Hematopoietic multipotent progenitor cell treated with erythropoietin and hydrocortisone succinate and interleukin-3 and kit ligand, for 6 days (in vitro differentiated cells): ENCODE data around the gene ERMAP.

Experiments
- DNase-seq: peaks from one replicate; pipeline ENCODE4 v3.0.0-alpha.2; 2015

ERMAP gene

GRCh38 chr1:42880384-42880783, 63.5 kb downstream of the ERMAP start:
- DNase-seq: no peak

- DNase-seq: no peak
These were observed 69.3 kb downstream of the ERMAP start for GRCh38 chr1:42886046-42886739.

DNA sequence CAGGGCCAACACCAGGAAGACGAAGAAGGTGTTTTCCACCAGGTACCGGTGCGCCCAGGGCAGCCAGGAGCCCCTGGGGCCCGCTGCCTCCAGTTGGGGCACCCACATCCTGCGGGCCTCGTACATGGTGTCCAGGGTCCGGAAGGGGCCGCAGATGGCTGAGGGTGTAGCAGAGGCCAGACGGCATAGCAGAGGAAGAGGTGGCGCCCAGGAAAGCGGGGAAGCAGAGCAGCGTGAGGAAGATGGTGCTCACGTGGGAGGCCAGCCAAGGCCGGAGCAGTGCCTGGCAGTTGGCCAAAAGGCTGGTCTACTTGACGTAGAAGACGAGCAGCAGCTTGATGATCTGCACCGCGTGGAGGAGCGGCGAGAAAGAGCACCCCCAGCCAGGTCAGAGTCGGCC, 69.9 kb downstream of the ERMAP start:
- DNase-seq: no peak

- no peak for DNase-seq
These were observed 70.4 kb downstream of the ERMAP start for GRCh38 chr1:42887366-42887765.

DNA sequence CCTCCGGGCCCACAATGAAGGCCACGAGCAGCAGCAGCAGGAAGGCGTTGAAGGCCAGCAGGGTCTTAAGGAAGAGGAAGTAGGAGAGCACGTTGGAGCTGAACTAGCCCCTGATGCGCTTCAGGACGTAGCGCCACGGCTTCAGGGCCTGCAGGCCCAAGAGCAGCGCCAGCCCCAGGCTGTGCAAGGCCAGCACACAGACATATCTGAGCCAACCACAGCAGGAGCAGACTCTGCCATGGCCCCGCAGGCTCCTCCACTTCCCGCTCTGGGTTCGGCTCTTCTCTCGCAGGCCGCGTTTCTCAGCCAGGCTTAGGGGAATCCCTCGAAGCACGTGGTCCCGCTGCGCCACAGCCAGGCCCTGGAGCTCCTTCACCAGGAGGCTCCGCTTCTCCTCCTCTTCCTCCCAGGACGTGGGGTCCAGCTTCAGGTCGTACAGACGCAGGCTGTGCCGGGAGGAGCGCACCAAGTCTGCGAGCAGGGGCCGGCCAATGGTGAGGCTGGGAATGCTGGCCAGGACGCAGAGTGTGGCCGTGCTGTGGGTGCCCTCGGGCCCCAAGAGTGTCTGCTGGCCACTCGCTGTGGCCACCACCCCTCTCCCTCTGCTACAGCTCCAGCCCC, 71.2 kb downstream of the ERMAP start:
- no peak for DNase-seq

DNA sequence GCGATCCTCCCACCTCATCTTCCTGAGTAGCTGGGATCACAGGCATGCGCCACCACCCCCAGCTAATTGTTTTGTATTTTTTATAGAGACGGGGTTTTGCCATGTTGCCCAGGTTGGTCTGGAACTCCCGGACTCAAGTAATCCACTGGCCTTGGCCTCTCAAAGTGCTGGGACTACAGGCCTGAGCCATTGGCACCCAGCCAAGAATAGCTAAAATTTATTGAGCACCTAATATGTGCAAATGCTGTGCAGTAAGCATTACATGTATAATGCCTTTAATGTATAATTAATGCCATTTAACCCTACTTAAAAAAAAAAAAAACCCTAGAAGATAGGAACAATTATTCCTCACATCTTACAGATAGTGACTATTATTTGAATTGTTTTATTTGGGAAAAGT, 72.3 kb downstream of the ERMAP start:
- no peak for DNase-seq

DNA sequence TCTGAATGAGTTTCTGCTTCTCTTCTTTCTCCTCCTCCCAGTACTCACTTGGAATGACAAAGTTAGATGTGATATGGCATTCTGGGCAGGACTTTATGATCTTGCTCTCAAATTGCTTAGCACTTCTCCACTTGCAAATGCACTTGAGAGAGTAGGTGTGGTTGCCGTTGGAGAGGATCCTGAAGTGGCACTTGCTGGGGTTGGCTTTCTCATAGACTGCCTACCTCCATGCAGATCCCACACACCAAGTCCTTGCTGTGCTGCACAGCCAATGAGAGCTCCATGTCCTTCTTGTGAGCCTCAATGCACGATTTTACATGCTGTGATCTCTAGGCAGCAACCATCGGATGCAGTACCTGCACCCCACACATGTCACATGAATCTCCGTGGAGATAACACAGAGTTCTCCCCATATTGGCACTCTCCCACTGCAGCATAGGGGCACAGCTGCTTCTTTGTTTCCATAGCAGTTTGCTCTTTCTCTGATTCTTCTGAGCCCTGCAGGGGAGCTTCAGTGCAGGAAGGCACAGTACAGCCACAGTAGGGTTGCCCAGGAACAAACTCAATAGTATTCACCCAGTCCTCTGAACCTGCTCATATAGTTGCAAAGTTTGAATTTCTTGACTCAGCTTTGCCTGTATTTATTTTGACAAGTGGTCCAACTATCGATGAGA, 74.7 kb downstream of the ERMAP start:
- DNase-seq: no peak
